Activated T-cell treated with anti-CD3 and anti-CD28 coated beads for 1 hour (primary cell): ENCODE measurements around the gene LEPROT.
"Not testable (repeated sequence)": the region's sequence is repeated elsewhere in the genome, so short reads cannot be mapped to it uniquely, and the experiment has no call there.

Experiments
- DNase-seq: peaks from one replicate; pipeline ENCODE4 v3.0.0-alpha.2; 2020; ENCODE audit warnings: low read depth

Gene LEPROT

DNA sequence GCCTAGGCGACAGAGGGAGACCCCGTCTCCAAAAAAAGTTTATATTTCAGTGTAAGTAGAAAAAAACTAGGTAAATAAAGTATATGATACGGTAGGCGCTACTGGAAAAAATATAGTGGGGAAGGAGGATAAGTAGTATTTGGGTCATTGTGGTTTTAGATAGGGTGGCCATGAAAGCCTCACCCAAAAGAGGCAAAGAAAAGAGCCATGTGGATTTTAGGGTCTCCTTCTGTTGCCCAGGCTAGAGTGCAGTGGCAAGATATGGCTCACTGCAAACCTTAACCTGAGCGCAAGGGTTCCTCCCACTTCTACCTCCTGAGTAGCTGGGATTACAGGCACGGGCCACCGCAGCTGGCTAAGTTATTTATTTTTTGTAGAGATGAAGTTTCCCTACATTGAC lies 17.1 kb downstream of the LEPROT start:
- no peak for DNase-seq

DNA sequence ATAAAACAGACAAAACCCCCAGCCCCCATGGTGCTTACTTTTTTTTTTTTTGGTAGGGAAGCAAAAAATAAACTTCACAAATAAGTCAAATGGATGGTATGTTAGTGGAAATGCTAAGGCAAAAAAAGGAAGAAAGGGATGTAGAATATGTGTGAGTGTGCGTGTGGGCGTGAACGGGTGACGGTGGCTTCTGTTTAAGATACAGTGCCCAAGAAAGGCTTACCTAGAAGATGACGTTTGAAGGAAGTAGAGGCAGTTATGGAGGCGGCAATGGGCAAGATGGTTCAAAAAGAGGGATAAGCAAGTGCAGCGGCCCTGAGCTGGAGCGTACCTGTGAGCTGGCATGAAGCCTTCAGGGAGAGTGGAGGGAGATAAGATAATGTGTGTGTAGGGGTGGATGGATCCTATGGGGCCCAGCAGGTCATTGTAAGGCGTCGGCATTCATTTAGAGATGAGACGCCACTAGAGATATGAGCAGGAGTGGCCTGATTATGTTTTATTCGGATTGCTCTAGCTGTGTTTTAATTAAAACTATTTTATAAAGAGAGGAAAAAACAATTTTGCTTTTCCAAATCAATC lies 19.9 kb downstream of the LEPROT start:
- DNase-seq = no peak

DNA sequence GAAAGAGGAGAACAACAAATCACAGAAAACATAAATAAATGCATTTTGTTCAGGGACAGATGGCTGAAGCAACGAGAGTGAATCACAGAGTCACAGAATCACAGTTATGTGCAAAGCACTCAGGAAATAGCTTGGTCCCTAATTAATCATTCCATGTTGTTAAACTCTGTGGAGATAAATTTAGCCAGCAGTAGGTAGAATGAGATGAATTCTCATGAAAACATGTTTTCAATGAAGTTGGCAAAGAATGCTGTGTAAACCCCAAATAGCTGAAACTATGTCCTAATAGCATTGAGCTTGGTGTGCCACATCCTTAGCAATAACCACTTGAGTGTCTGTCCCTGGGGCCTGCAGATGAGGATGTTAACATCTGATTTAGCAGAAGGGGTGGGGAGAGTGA lies 20.4 kb downstream of the LEPROT start:
- DNase-seq = no peak

DNA sequence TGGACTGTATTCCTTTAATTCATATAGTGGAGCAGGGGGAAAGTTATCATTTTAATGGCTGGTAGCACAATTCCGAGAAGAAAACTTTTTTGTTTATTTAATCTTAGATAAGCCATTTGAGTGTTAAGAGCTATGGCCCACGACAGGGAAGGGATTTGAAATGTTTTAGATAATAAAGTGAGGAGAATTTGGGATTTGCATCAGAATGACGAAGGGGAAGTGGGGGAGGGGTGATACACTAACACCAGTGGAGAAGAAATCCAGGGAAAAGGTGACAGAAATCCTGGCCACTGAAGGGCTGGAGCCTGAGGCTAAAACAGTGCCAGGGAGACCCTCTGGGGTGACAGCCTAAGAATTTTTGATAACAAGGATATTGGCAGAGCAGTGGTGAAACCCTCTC lies 21.0 kb downstream of the LEPROT start:
- no peak for DNase-seq

- DNase-seq = no peak
Measured at GRCh38 chr1:65442442-65442841, 22.0 kb downstream of the LEPROT start.

GRCh38 chr1:65443647-65444046 lies 23.2 kb downstream of the LEPROT start:
- DNase-seq = no peak

DNA sequence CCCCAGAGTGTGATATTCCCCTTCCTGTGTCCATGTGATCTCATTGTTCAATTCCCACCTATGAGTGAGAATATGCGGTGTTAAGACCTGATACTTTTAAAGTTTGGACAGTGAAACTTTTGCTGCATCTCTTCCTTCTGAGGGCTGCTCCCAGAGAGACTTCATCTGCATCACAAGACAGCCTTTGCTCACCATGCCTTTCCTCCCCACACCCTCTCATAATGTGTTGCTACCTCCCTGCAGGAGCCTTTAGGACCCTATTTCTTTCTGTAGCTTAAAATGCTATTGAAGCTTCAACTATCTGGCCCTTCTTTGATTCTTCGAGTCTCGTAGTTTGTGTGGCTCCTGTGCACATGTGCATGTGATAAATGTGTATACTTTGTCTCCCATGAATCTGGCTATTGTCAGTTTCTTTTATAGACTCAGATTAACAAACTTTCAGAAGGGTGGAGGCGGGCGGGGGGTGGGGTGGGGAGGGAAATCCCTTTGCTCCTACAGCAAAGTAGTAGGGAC lies 23.7 kb downstream of the LEPROT start:
- DNase-seq = no peak

GRCh38 chr1:65445837-65446236 lies 25.4 kb downstream of the LEPROT start:
- DNase-seq = no peak

DNA sequence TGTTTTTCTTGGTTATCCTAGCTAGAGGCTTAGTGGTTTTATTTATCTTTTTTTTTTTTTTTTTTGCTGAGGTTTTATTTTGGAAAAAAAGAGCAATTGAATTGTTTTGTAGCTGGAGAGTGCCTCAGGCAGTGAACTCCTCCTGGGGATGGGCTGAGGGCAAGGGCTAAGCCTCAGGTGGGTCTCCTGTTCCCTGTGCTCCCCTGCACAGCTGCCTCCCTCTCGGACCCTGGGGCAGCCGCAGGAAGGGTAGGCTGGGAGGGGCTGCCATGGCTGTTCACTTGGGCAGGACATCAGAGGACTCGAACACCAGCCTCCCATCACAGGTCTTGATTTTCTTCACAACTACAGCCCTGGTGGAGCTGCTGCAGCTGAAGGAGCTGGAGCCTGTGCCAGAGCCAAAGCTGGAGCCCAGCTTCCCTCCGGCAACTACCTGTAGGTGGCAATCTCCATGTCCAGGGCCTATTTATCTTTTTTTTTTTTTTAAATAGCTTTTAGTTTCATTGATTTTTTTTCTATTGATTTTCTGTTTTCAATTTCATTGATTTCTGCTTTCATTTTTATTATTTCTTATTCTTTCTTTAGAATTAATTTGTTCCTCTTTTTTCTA lies 28.9 kb downstream of the LEPROT start:
- DNase-seq = no peak

DNA sequence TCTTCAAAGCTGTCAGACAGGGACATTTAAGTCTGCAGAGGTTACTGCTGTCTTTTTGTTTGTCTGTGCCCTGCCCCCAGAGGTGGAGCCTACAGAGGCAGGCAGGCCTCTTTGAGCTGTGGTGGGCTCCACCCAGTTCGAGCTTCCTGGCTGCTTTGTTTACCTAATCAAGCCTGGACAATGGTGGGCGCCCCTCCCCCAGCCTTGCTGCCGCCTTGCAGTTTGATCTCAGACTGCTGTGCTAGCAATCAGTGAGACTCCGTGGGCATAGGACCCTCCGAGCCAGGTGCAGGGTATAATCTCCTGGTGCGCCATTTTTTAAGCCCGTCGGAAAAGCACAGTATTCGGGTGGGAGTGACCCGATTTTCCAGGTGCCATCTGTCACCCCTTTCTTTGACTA lies 35.2 kb downstream of the LEPROT start:
- not testable (repeated sequence) for DNase-seq

- DNase-seq = no peak
Measured at GRCh38 chr1:65456481-65456880, 36.0 kb downstream of the LEPROT start.

GRCh38 chr1:65457868-65458267 lies 37.4 kb downstream of the LEPROT start:
- no peak for DNase-seq

DNA sequence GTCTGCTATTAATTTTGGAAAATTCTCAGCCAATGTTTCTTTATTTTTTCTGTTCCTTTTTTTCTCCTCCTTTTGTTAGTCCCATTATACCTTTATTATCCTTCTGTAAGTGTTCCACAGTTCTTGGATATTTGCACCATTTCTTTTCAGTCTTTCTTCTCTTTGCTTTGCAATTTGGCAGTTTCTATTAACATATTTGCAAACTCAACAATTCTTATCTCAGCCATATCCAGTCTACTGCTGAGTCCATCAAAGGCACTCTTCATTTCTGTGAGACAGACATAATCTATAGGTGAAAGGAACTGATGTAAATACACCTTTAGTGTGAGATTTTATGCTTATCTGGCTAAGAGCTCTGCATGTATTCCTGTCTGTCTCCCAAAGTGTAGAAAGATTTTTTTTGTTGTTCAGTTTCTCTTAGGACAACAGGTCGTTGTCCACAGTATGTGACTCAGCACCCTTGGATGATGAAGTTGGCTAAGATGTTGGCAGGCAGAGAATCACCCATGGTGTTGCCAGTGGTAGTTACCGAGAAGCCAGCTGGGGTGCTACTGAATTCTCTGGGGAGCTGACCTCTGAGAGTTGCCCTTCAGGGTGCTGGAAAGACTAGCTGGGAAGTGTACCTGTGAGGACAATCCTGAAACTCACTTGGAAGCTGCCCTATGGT lies 38.4 kb downstream of the LEPROT start:
- DNase-seq = no peak

GRCh38 chr1:65459397-65459768 lies 38.9 kb downstream of the LEPROT start:
- no peak for DNase-seq

DNA sequence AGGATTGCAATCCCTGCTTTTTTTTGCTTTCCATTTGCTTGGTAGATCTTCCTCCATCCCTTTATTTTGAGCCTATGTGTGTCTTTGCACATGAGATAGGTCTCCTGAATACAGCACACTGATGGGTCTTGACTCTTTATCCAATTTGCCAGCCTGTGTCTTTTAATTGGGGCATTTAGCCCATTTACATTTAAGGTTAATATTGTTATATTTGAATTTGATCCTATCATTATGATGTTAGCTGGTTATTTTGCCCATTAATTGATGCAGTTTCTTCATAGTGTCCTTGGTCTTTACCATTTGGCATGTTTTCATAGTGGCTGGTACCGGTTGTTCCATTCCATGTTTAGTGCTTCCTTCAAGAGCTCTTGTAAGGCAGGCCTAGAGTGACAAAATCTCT lies 45.4 kb downstream of the LEPROT start:
- not testable (repeated sequence) for DNase-seq

GRCh38 chr1:65467536-65467935 lies 47.1 kb downstream of the LEPROT start:
- DNase-seq = no peak

DNA sequence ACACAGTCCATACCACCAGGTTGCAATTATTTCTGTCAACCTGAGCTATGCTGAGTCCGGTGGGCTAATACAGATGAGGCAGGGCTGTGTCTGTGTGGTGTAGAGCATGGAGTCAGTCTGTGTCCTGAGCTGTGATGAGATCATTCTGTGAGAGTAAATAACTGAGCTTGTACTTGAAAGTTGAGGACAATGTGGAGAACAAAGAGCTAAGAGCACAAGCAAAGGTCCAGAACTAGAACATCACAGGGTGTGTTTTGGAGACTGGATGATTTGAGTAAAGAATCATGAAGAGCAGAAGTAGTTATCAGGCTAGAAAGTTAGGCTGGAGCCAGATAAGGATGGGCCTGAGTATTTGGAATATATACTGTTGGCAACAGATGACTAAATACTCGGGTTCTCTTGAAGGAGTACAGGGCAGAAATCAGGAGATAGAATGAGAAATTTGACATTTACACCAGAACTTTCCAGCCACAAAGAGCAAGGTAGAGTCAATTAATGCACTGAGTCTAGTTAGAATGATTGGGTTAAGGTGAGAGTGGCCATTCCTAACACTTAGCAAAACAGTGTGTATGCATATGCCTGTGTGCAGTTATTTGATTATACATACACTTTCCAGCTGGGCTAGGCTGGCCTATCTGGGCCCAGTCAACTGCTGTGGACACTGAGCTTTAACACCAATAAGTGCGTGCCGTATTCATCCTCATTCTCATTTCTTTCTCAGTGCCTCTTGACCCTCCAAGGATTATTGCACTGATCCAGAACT lies 48.8 kb downstream of the LEPROT start:
- no peak for DNase-seq

- no peak for DNase-seq
Measured at GRCh38 chr1:65469889-65470340, 49.4 kb downstream of the LEPROT start.

- DNase-seq = no peak
Measured at GRCh38 chr1:65470766-65471165, 50.3 kb downstream of the LEPROT start.

- no peak for DNase-seq
Measured at GRCh38 chr1:65471213-65471833, 50.9 kb downstream of the LEPROT start.

GRCh38 chr1:65471861-65472332 lies 51.4 kb downstream of the LEPROT start:
- DNase-seq = no peak

- DNase-seq = no peak
Measured at GRCh38 chr1:65476327-65476726, 55.9 kb downstream of the LEPROT start.
